Calu3 (cell line): ENCODE data around the gene LDLRAD4. TPM values are rescaled to one million over a fixed set of nuclear protein-coding genes. Genes with fewer than 3 reads are reported as not detected.

Experiments
- BruUV-seq: library from RNA; stranded (reverse); fragments of 400-500 nt; replicated peaks from 2 replicates; lab custom pipeline; 2021; lab: Mats Ljungman, UMichigan
- CTCF ChIA-PET: fragments of 300-600 bp; sonication (Branson Sonifier 250); formaldehyde crosslinking; loops from one replicate; lab custom pipeline; 2022; ENCODE audit warnings: antibody characterized with exemption; lab: Charles Lee
- DNase-seq: peaks from one replicate; pipeline ENCODE4 v3.0.0; 2022
- H3K27ac Mint-ChIP-seq: one replicate; pipeline ENCODE4 v1.8.0; 2022; ENCODE audit warnings: mixed read lengths; ENCODE audit not compliant: unreplicated experiment
- H3K27me3 Mint-ChIP-seq: one replicate; pipeline ENCODE4 v1.8.0; 2022; ENCODE audit warnings: mixed read lengths; ENCODE audit not compliant: unreplicated experiment
- H3K36me3 Mint-ChIP-seq: one replicate; pipeline ENCODE4 v1.8.0; 2022; ENCODE audit warnings: mild to moderate bottlenecking, moderate library complexity, mixed read lengths; ENCODE audit not compliant: insufficient read depth, unreplicated experiment
- H3K4me1 Mint-ChIP-seq: one replicate; pipeline ENCODE4 v1.8.0; 2022; ENCODE audit warnings: mild to moderate bottlenecking, low read depth, mixed read lengths; ENCODE audit not compliant: unreplicated experiment
- H3K4me3 Mint-ChIP-seq: one replicate; pipeline ENCODE4 v1.8.0; 2022; ENCODE audit warnings: mild to moderate bottlenecking, low read depth, moderate library complexity, mixed read lengths; ENCODE audit not compliant: unreplicated experiment
- H3K9me3 Mint-ChIP-seq: one replicate; pipeline ENCODE4 v1.8.0; 2022; ENCODE audit warnings: low read depth, mixed read lengths; ENCODE audit not compliant: unreplicated experiment
- CTCF ChIP-seq: fragments of 200-600 bp; IDR thresholded peaks from one replicate; pipeline ENCODE4 v1.8.0; 2022; ENCODE audit warnings: antibody characterized with exemption; ENCODE audit not compliant: unreplicated experiment
- intact Hi-C: fragments of 100-400 bp; cut with micrococcal nuclease; formaldehyde crosslinking; loops from one replicate; pipeline ENCODE4 v1.10.0; 2022; ENCODE audit not compliant: unreplicated experiment
- total RNA-seq: library from RNA; stranded (reverse); gene quantifications from 2 replicates; pipeline ENCODE4 v1.2.3, GENCODE V29; 2022

LDLRAD4 gene
- total RNA-seq, 1 experiment from 2014 or later: 0.50 TPM

- peaks cover 13% of the 10 kb centered on the region for H3K27me3 Mint-ChIP-seq
- no peaks in the 10 kb centered on the region for H3K9me3 Mint-ChIP-seq
- CTCF ChIA-PET: no interaction called here
- intact Hi-C loops: no loop called here
- no peaks in the 10 kb centered on the region for H3K36me3 Mint-ChIP-seq
- no peak overlapping the region for H3K4me3 Mint-ChIP-seq
- H3K4me1 Mint-ChIP-seq: no peaks in the 10 kb centered on the region
- no peak overlapping the region for H3K27ac Mint-ChIP-seq
- TF ChIP-seq CTCF: no peak
- no TSS peak for BruUV-seq
- no peak for DNase-seq
Measured at GRCh38 chr18:13416848-13417247, 198.3 kb downstream of the LDLRAD4 start.

- DNase-seq: no peak
- intact Hi-C loops: no loop called here
Measured at GRCh38 chr18:13418013-13418710, 199.6 kb downstream of the LDLRAD4 start.

GRCh38 chr18:13420969-13421686 lies 202.6 kb downstream of the LDLRAD4 start:
- Mint-ChIP-seq H3K4me1 (no peaks in the 10 kb centered on the region), H3K9me3 (no peaks in the 10 kb centered on the region), H3K27ac (no peak overlapping the region), H3K4me3 (no peak overlapping the region), H3K27me3 (peaks cover 33% of the 10 kb centered on the region), H3K36me3 (no peaks in the 10 kb centered on the region)
- no peak for TF ChIP-seq CTCF
- no peak for DNase-seq
- intact Hi-C loops: no loop called here
- BruUV-seq: no TSS peak
- CTCF ChIA-PET: no interaction called here

More at GRCh38 chr18:13418013-13418710, 199.6 kb downstream of the LDLRAD4 start:
- no TSS peak for BruUV-seq
- peaks cover 13% of the 10 kb centered on the region for H3K27me3 Mint-ChIP-seq
- H3K4me3 Mint-ChIP-seq: no peak overlapping the region
- CTCF ChIA-PET: no interaction called here
- TF ChIP-seq CTCF: no peak
- no peaks in the 10 kb centered on the region for H3K9me3 Mint-ChIP-seq
- no peaks in the 10 kb centered on the region for H3K36me3 Mint-ChIP-seq
- H3K27ac Mint-ChIP-seq: no peak overlapping the region
- no peaks in the 10 kb centered on the region for H3K4me1 Mint-ChIP-seq

GRCh38 chr18:13422541-13423147 lies 204.1 kb downstream of the LDLRAD4 start:
- no TSS peak for BruUV-seq
- no peak for DNase-seq
- no peak for TF ChIP-seq CTCF
- H3K27me3 Mint-ChIP-seq: peaks cover 41% of the 10 kb centered on the region
- CTCF ChIA-PET: interaction anchor here (0.7 kb wide), 1 partner anchor 299 kb away, joined by 6 read pairs; no protein-coding TSS in a partner anchor
- no peak overlapping the region for H3K27ac Mint-ChIP-seq
- no peaks in the 10 kb centered on the region for H3K9me3 Mint-ChIP-seq
- intact Hi-C loops: no loop called here
- H3K36me3 Mint-ChIP-seq: no peaks in the 10 kb centered on the region
- no peak overlapping the region for H3K4me3 Mint-ChIP-seq
- H3K4me1 Mint-ChIP-seq: no peaks in the 10 kb centered on the region
